ENCODE results near the gene GPR152.

The GPR152 gene

DNA sequence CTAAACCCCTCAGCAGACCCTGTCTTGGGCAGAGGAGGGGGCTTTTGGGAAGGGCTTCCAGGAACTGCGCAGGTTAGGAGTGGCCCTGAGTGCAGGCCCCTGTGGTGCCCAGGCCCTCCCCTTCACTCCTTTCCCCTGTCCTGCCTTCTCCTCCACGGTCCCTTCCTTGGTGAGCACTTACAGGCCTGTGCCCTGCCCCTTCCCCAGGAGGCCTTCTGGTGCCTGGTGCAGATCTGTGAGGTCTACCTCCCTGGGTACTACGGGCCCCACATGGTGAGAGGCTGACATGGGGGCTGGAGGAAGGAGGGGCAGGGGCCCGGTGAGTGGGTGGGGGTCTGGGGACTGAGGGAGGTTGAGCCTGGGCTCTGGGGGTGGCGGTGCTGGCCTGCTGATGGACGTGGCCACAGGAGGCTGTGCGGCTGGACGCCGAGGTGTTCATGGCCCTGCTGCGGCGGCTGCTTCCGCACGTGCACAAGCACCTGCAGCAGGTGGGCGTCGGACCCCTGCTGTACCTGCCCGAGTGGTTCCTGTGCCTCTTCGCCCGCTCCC lies 46.0 kb downstream of the GPR152 start:
- no peak overlapping the region for H3K27ac ChIP-seq
- TF ChIP-seq ZFX (IDR thresholded peaks at IDR 0.05; ENCODE audit: borderline replicate concordance) = no peak
- TF ChIP-seq, protein P1, sequence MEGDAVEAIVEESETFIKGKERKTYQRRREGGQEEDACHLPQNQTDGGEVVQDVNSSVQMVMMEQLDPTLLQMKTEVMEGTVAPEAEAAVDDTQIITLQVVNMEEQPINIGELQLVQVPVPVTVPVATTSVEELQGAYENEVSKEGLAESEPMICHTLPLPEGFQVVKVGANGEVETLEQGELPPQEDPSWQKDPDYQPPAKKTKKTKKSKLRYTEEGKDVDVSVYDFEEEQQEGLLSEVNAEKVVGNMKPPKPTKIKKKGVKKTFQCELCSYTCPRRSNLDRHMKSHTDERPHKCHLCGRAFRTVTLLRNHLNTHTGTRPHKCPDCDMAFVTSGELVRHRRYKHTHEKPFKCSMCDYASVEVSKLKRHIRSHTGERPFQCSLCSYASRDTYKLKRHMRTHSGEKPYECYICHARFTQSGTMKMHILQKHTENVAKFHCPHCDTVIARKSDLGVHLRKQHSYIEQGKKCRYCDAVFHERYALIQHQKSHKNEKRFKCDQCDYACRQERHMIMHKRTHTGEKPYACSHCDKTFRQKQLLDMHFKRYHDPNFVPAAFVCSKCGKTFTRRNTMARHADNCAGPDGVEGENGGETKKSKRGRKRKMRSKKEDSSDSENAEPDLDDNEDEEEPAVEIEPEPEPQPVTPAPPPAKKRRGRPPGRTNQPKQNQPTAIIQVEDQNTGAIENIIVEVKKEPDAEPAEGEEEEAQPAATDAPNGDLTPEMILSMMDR (IDR thresholded peaks at IDR 0.05) = no peak

DNA sequence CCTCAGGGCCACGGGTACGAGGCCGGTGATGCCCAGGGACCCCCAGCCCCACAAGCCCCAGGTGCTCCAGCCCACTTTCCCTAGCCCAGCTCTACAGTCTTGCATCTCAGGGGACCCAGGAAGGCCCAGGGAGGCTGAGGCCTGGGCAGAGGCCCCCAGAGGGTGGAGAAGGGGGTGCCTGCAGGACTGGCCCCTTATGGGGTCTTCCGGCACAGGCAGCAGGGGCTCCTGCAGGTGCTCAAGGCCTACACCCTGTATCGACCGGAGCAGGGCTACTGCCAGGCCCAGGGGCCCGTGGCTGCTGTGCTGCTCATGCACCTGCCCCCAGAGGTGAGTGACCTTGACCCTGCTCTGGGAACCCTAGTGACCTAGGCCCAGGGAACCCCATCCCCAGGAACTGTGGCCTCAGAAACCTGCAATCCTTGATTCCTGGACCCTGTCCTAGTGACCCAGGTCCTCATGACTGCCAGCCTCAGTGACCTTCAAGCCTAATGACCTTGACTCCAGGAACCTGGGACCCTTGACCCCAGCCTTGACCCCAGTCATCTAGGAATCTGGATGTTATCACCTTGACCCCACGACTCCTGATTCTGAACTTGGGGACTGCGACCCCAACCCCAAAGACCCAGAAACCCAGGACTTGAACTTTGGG lies 46.7 kb downstream of the GPR152 start:
- no peak overlapping the region for H3K27ac ChIP-seq
- TF ChIP-seq, protein P1 (IDR thresholded peaks at IDR 0.05) = no peak
- no peak for TF ChIP-seq ZFX (IDR thresholded peaks at IDR 0.05; ENCODE audit: borderline replicate concordance)

DNA sequence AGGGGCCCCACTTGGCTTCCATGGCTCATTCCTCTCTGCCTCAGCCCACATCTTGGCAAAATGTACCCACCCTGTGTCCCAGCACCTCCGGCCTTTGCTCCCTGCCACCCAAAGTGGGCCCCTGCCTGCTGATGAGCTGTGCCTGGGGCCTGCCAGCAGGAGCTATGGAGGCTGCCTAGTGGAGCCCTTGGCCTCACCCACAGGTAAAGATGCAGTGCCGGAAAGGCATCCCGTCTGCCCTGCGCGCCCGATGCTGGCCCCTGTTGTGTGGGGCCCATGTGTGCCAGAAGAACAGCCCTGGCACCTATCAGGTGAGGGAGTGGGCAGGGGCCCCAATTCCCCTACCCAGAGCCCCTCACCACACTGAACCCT lies 47.3 kb downstream of the GPR152 start:
- TF ChIP-seq ZFX (IDR thresholded peaks at IDR 0.05; ENCODE audit: borderline replicate concordance) = no peak
- TF ChIP-seq, protein P1 (IDR thresholded peaks at IDR 0.05) = no peak
- no peak overlapping the region for H3K27ac ChIP-seq

GRCh38 chr11:67404515-67405195 lies 47.9 kb downstream of the GPR152 start:
- no peak for TF ChIP-seq ZFX (IDR thresholded peaks at IDR 0.05; ENCODE audit: borderline replicate concordance)
- TF ChIP-seq, protein P1 (IDR thresholded peaks at IDR 0.05) = no peak
- H3K27ac ChIP-seq = no peak overlapping the region

DNA sequence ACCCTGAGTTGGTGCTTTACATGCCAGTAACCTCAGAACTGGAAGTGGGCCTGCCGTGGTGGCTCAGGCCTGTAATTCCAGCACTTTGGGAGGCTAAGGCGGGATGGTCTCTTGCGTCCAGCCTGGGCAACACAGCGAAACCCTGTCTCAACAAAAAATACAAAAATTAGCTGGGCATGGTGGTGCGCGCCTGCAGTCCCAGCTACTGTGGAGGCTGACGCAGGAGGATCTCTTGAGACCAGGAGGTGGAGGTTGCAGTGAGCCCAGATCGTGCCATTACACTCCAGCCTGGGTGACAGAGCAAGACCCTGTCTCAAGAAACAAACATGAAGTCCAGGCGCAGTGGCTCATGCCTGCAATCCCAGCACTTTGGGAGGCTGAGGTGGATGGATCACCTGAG lies 49.4 kb downstream of the GPR152 start:
- H3K27ac ChIP-seq = peak overlapping the region; percentile 96; the same call in 1 of the 2 replicates

GRCh38 chr11:67402192-67402839 lies 50.2 kb downstream of the GPR152 start:
- H3K27ac ChIP-seq = peak overlapping the region; percentile 96

- peak within 1 kb of the TSS; percentile 96 for H3K27ac ChIP-seq
- TF ChIP-seq, protein P1 (IDR thresholded peaks at IDR 0.05) = peak; percentile 92
- TF ChIP-seq ZFX (IDR thresholded peaks at IDR 0.05; ENCODE audit: borderline replicate concordance) = no peak
These were observed 50.9 kb downstream of the GPR152 start, which contains the start of gene PPP1CA for GRCh38 chr11:67401495-67402191. TSS of gene PPP1CA (minus strand) at chr11:67401858. CDS start at chr11:67401782, 76 bp downstream.
